Peyer's patch (tissue), 4 donors: ENCODE data around the gene SSUH2. TPM values are rescaled to one million over a fixed set of nuclear protein-coding genes. Genes with fewer than 3 reads are reported as not detected.
"Not testable (repeated sequence)": the region's sequence is repeated elsewhere in the genome, so short reads cannot be mapped to it uniquely, and the experiment has no call there.

Source experiments
- DNase-seq, 3 donors: peaks; one replicate each; pipeline ENCODE4 v3.0.0-alpha.2; 2017 to 2019
- H3K27ac ChIP-seq, 4 donors: fragments of 200-600 bp; sonication (generic); one replicate each; pipeline ENCODE4 v1.5.1; 2016 to 2019
- H3K27me3 ChIP-seq, 2 donors: fragments of 200-600 bp; sonication (generic); one replicate each; pipeline ENCODE4 v1.5.1; 2019
- H3K36me3 ChIP-seq, 3 donors: fragments of 200-600 bp; sonication (generic); one replicate each; pipeline ENCODE4 v1.5.1; 2016 to 2019
- H3K4me1 ChIP-seq, 4 donors: fragments of 200-600 bp; sonication (generic); one replicate each; pipeline ENCODE4 v1.5.1; 2016 to 2019
- H3K4me3 ChIP-seq, 4 donors: fragments of 200-600 bp; sonication (generic); 1 replicate in 3 of 4; 2 replicates in 1 of 4; pipeline ENCODE4 v1.5.1; 2016 to 2019; ENCODE audit warnings: mild to moderate bottlenecking in 1 of 4
- H3K9me3 ChIP-seq, 4 donors: fragments of 200-600 bp; sonication (generic); one replicate each; pipeline ENCODE4 v1.5.1; 2016 to 2019; ENCODE audit warnings: mild to moderate bottlenecking in 1 of 4
- POLR2A ChIP-seq, 2 donors: fragments of 450-650 bp; IDR thresholded peaks; one replicate each; pipeline ENCODE4 v1.5.1; 2017; ENCODE audit warnings: antibody characterized with exemption in 2 of 2, mild to moderate bottlenecking in 2 of 2, moderate library complexity in 2 of 2
- total RNA-seq, 4 donors: library from RNA; depleted of rRNA; stranded (reverse); fragments of >200 nt; gene quantifications; one replicate each; pipeline ENCODE4 v1.1.0, GENCODE V29; 2016
- TF ChIP-seq, protein P1 (sequence below), 6 experiments: fragments of 450-650 bp in 4 of 6; fragments of 200-600 bp in 2 of 6; sonication (generic) in 1 of 6; IDR thresholded peaks; one replicate each; pipeline ENCODE4 v1.5.1; 2017 to 2019; ENCODE audit warnings: antibody characterized with exemption in 6 of 6, mild to moderate bottlenecking in 3 of 6, moderate library complexity in 1 of 6

The SSUH2 gene, protein sequence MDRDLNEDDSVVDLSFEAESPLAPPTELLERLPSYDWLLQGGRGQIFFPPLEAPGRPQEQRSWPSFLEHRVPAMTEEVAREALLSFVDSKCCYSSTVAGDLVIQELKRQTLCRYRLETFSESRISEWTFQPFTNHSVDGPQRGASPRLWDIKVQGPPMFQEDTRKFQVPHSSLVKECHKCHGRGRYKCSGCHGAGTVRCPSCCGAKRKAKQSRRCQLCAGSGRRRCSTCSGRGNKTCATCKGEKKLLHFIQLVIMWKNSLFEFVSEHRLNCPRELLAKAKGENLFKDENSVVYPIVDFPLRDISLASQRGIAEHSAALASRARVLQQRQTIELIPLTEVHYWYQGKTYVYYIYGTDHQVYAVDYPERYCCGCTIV
- 10 to 100 TPM in 3 of 4 donors, 1 to 10 TPM in 1; 1.7 to 38.4 (median 21.6) TPM for total RNA-seq

DNA sequence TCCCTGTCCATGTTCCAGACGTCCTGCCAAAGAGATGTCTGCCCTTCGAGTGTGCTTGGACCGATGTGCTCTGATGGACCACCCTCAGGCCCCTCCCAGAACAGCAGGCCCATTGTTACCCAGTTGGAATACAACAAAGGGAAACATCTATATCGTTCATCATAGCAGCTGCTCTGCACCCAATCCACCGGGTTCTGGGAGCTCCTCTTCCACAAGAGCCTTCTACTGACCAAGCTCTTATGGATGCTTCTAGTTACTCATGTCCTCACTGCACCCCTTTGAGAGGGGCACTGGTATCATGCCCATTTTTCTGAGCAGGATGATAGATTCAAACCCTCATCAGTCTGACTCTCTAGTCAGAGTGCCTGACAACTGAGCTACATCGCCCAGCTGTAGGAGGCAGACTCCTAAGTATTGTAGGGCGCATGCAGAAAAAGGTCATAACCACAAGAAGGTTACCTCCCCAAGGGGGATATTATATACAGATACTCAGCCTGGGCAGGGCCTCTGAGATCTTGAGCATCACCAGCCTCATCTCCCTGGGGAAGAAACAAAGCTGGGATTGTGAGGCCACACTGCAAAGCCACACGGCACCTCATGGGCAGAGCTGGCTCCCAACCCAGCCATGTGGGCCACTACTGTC, at the start of gene SSUH2:
Gene SSUH2 (minus strand): TSS at position 51 of the 643 bp plus-strand sequence. CDS start 40 bp downstream, at position 11.
- Histone ChIP-seq H3K9me3 (no peaks in the 10 kb centered on the region), H3K36me3 (no peaks in the 10 kb centered on the region), H3K4me3 (no peak within 1 kb of the TSS), H3K27me3 (no peaks in the 10 kb centered on the region), H3K27ac (no peak within 1 kb of the TSS), H3K4me1 (peaks cover 0 to 16% (median 0%) of the 10 kb centered on the region in 4 donors)
- TF ChIP-seq, protein P1, sequence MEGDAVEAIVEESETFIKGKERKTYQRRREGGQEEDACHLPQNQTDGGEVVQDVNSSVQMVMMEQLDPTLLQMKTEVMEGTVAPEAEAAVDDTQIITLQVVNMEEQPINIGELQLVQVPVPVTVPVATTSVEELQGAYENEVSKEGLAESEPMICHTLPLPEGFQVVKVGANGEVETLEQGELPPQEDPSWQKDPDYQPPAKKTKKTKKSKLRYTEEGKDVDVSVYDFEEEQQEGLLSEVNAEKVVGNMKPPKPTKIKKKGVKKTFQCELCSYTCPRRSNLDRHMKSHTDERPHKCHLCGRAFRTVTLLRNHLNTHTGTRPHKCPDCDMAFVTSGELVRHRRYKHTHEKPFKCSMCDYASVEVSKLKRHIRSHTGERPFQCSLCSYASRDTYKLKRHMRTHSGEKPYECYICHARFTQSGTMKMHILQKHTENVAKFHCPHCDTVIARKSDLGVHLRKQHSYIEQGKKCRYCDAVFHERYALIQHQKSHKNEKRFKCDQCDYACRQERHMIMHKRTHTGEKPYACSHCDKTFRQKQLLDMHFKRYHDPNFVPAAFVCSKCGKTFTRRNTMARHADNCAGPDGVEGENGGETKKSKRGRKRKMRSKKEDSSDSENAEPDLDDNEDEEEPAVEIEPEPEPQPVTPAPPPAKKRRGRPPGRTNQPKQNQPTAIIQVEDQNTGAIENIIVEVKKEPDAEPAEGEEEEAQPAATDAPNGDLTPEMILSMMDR (IDR thresholded peaks at IDR 0.05), result no peak
- no peak for TF ChIP-seq POLR2A (IDR thresholded peaks at IDR 0.05)
- no peak for DNase-seq

DNA sequence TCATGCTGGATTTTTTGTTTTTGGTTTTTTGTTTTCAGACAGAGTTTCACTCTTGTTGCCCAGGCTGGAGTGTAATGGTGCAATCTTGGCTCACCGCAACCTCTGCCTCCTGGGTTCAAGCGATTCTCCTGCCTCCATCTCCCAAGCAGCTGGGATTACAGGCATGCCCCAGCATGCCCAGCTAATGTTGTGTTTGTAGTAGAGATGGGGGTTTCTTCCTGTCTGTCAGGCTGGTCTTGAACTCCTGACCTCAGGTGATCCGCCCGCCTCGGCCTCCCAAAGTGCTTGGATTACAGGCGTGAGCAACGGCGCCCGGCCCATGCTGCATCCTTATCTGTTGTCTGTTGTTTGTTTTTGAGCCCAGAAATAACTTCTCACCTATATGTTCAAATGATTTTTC, 46.7 kb upstream of the SSUH2 start:
- H3K4me1 ChIP-seq, H3K27ac ChIP-seq, H3K36me3 ChIP-seq, DNase-seq, H3K9me3 ChIP-seq, H3K27me3 ChIP-seq, H3K4me3 ChIP-seq: not testable (repeated sequence)

GRCh38 chr3:8684992-8685391, 40.4 kb upstream of the SSUH2 start:
- not testable (repeated sequence) for H3K4me1 ChIP-seq, H3K4me3 ChIP-seq, H3K9me3 ChIP-seq, H3K36me3 ChIP-seq, H3K27ac ChIP-seq, H3K27me3 ChIP-seq, DNase-seq

- H3K4me3 ChIP-seq, H3K27ac ChIP-seq, H3K4me1 ChIP-seq, DNase-seq, H3K36me3 ChIP-seq, H3K9me3 ChIP-seq, H3K27me3 ChIP-seq: not testable (repeated sequence)
Observed at GRCh38 chr3:8682850-8683574, 38.4 kb upstream of the SSUH2 start.

- DNase-seq, H3K4me1 ChIP-seq, H3K27ac ChIP-seq, H3K4me3 ChIP-seq, H3K36me3 ChIP-seq, H3K9me3 ChIP-seq, H3K27me3 ChIP-seq: not testable (repeated sequence)
Observed at GRCh38 chr3:8681881-8682538, 37.4 kb upstream of the SSUH2 start.

GRCh38 chr3:8681349-8681748, 36.8 kb upstream of the SSUH2 start:
- no peak for TF ChIP-seq POLR2A (IDR thresholded peaks at IDR 0.05)
- TF ChIP-seq, protein P1 (IDR thresholded peaks at IDR 0.05), result no peak
- H3K4me1 ChIP-seq, result no peaks in the 10 kb centered on the region
- H3K36me3 ChIP-seq, result no peaks in the 10 kb centered on the region
- no peaks in the 10 kb centered on the region for H3K9me3 ChIP-seq
- DNase-seq, result no peak
- no peak overlapping the region for H3K4me3 ChIP-seq
- H3K27me3 ChIP-seq, result no peaks in the 10 kb centered on the region
- no peak overlapping the region for H3K27ac ChIP-seq

- H3K9me3 ChIP-seq, H3K4me1 ChIP-seq, H3K27me3 ChIP-seq, H3K27ac ChIP-seq, DNase-seq, H3K4me3 ChIP-seq, H3K36me3 ChIP-seq: not testable (repeated sequence)
Observed at GRCh38 chr3:8679817-8680553, 35.4 kb upstream of the SSUH2 start.
